Measurements from ENCODE around the gene RCBTB1.

Gene RCBTB1

DNA sequence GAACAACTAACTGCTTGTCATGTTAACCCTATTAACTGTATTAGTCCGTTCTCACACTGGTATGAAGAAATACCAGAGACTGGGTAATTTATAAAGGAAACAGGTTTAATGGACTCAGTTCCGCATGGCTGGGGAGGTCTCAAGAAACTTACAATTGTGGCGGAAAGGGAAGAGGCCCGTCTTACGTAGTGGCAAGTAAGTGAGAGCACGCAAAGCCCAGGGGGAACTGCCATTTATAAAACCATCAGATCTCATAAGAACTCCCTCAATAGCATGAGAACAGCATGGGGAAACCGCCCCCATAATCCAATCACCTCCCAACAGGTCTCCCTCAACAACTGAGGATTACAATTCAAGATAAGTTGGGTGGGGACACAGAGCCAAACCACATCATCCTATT is 54.9 kb downstream of the RCBTB1 start:
- Histone ChIP-seq H3K9ac (ENCODE audit: low read length) (no peak overlapping the region), H3K9me3 (ENCODE audit: control insufficient read depth, low read depth, low read length) (no peaks in the 10 kb centered on the region), H3K27me3 (ENCODE audit: control insufficient read depth, insufficient read depth, low read length) (no peaks in the 10 kb centered on the region), H3K4me1 (ENCODE audit: control insufficient read depth, low read depth, low read length) (no peaks in the 10 kb centered on the region), H3K36me3 (ENCODE audit: control insufficient read depth, low read depth, low read length) (peaks cover 13% of the 10 kb centered on the region), H3K4me3 (ENCODE audit: low read length) (no peak overlapping the region), H3K27ac (ENCODE audit: low read length) (no peak overlapping the region)

DNA sequence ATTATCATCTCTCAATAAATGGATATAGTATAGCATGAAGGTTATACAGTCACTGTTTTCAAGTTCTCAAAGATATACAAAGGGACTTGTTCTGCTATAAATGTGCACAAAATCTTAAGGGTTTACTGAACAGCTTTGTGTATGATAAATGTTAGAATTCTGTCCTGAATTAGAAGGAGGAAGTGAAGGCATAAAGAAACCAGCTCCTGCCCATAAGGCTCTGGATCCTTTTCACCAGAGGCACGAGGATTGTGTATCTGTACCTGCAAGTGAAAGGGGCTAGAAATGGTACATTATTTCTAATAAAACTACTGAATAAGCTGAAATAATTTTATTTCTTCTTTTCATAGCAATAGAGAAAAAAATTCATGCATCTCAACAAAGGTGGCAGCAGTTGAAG is 57.2 kb downstream of the RCBTB1 start:
- Histone ChIP-seq H3K27ac (ENCODE audit: low read length) (no peak overlapping the region), H3K36me3 (ENCODE audit: control insufficient read depth, low read depth, low read length) (peaks cover 6% of the 10 kb centered on the region), H3K27me3 (ENCODE audit: control insufficient read depth, insufficient read depth, low read length) (no peaks in the 10 kb centered on the region), H3K9ac (ENCODE audit: low read length) (no peak overlapping the region), H3K4me1 (ENCODE audit: control insufficient read depth, low read depth, low read length) (no peaks in the 10 kb centered on the region), H3K4me3 (ENCODE audit: low read length) (no peak overlapping the region), H3K9me3 (ENCODE audit: control insufficient read depth, low read depth, low read length) (no peaks in the 10 kb centered on the region)

DNA sequence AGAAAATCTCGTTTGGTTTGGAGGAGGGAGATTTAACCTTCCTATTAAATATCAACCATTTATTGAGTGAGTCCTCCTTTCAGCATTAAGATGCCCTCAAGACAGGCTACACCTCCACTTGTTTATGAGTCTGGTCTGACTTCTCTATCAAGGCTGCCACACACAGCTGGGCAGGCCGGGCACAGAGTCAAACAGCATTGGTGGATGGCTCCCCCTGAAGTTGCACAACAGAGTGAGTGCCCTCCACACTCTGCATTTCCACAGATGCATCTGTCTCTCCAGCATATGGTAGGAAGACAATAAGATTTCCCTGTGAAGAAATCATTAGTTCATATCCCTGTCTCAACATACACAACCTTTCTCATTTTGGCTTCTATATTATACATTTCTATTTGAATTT is 58.2 kb downstream of the RCBTB1 start:
- Histone ChIP-seq H3K4me3 (ENCODE audit: low read length) (no peak overlapping the region), H3K9ac (ENCODE audit: low read length) (no peak overlapping the region), H3K9me3 (ENCODE audit: control insufficient read depth, low read depth, low read length) (no peaks in the 10 kb centered on the region), H3K36me3 (ENCODE audit: control insufficient read depth, low read depth, low read length) (peaks cover 6% of the 10 kb centered on the region), H3K27me3 (ENCODE audit: control insufficient read depth, insufficient read depth, low read length) (no peaks in the 10 kb centered on the region), H3K27ac (ENCODE audit: low read length) (no peak overlapping the region), H3K4me1 (ENCODE audit: control insufficient read depth, low read depth, low read length) (no peaks in the 10 kb centered on the region)

DNA sequence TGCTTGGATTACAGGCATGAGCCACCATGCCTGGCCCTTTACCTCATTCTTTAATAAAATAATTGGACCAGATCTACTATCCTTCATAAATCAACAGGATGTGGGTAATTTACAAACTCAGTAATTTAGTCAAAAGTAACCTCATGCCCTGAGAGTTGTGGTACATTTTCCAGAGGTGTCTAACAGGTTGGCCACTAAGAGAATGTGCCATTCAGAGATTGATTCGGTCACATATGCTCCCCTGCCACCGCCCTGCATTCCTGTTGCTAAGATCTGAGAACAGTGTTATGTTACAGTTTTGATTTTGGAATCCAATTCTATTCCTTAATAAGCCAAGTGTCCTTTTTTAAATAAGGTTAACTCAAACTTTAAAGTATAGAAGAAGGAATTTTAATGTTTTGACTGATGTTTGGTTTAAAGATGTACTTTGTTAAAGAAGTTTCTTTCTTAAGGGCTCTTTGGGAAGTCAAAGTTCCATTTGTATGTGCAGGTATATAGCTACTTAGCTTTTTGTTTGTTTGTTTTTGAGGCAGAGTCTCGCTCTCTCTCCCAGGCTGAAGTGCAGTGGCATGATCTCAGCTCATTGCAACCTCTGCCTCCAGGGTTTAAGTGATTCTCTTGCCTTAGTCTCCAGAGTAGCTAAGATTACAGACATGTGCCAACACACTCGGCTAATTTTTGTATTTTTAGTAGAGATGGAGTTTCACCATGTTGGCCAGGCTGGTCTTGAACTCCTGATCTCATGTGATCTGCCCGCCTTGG is 60.4 kb downstream of the RCBTB1 start:
- H3K9ac ChIP-seq (ENCODE audit: low read length), result no peak overlapping the region
- no peak overlapping the region for H3K4me3 ChIP-seq (ENCODE audit: low read length)
- H3K4me1 ChIP-seq (ENCODE audit: control insufficient read depth, low read depth, low read length), result no peaks in the 10 kb centered on the region
- H3K9me3 ChIP-seq (ENCODE audit: control insufficient read depth, low read depth, low read length), result no peaks in the 10 kb centered on the region
- peaks cover 6% of the 10 kb centered on the region for H3K36me3 ChIP-seq (ENCODE audit: control insufficient read depth, low read depth, low read length)
- no peak overlapping the region for H3K27ac ChIP-seq (ENCODE audit: low read length)
- H3K27me3 ChIP-seq (ENCODE audit: control insufficient read depth, insufficient read depth, low read length), result no peaks in the 10 kb centered on the region

DNA sequence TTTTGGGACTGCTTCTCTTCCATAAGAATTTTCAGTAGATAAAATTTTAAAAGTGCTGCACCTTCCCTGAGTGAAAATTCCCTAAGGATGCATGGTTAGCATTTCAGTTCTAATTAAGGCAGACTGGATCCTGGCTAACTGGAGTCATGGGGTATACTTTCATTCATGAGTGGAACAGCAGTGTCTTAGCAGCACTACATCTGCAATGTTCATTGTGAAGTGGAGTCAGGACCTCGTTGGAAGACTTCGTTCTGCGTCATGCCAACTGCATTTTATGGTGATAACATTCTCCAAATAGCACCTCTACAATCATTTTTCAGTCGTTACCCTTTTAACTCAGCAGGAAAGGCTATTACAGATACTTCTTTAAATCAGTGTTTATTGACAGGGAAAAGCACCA is 64.1 kb downstream of the RCBTB1 start:
- no peak overlapping the region for H3K27ac ChIP-seq (ENCODE audit: low read length)
- no peaks in the 10 kb centered on the region for H3K9me3 ChIP-seq (ENCODE audit: control insufficient read depth, low read depth, low read length)
- H3K36me3 ChIP-seq (ENCODE audit: control insufficient read depth, low read depth, low read length), result no peaks in the 10 kb centered on the region
- H3K4me3 ChIP-seq (ENCODE audit: low read length), result no peak overlapping the region
- no peak overlapping the region for H3K9ac ChIP-seq (ENCODE audit: low read length)
- no peaks in the 10 kb centered on the region for H3K4me1 ChIP-seq (ENCODE audit: control insufficient read depth, low read depth, low read length)
- no peaks in the 10 kb centered on the region for H3K27me3 ChIP-seq (ENCODE audit: control insufficient read depth, insufficient read depth, low read length)

DNA sequence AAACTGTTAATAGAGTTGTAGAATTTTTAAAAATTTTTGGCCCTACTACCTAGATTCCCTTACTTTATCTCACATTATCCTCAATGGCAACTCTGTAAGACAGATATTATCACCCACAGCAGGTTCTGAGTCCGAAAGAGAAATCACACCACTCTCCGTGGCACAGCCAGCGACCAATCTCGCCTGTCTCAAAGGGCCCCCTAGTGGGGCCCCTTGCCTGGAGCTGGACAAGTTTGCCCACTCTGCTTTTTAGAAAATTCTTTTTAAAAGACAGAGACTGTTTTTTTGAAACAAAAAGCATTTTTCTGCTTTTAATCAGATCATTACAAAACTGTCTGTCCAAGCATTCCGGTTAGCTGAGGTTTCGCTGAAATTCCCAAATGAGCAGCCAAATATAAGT is 67.9 kb downstream of the RCBTB1 start:
- no peaks in the 10 kb centered on the region for H3K4me1 ChIP-seq (ENCODE audit: control insufficient read depth, low read depth, low read length)
- H3K36me3 ChIP-seq (ENCODE audit: control insufficient read depth, low read depth, low read length), result no peaks in the 10 kb centered on the region

DNA sequence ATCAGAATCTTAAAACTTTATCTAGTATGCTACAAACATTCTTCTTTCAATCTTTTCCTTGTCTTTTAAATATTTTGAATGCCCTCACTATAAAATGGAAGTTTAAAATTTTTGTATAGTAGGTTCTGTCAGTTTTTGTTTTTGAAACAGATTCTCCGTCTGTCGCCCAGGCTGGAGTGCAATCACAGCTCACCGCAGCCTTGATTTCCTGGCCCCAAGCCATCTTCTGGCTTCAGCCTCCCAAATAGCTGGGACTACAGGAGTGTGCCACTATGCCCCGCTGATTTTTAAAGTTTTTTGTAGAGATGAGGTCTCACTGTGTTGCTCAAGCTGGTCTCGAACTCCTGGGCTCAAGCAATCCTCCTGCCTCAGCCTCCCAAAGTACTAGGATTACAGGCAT is 68.9 kb downstream of the RCBTB1 start:
- H3K27me3 ChIP-seq (ENCODE audit: control insufficient read depth, insufficient read depth, low read length), result no peaks in the 10 kb centered on the region
- no peak overlapping the region for H3K9ac ChIP-seq (ENCODE audit: low read length)
- H3K4me1 ChIP-seq (ENCODE audit: control insufficient read depth, low read depth, low read length), result no peaks in the 10 kb centered on the region
- H3K36me3 ChIP-seq (ENCODE audit: control insufficient read depth, low read depth, low read length), result no peaks in the 10 kb centered on the region
- no peaks in the 10 kb centered on the region for H3K9me3 ChIP-seq (ENCODE audit: control insufficient read depth, low read depth, low read length)
- H3K27ac ChIP-seq (ENCODE audit: low read length), result no peak overlapping the region
- no peak overlapping the region for H3K4me3 ChIP-seq (ENCODE audit: low read length)

More for the DNA sequence above, 67.9 kb downstream of the RCBTB1 start:
- H3K27ac ChIP-seq (ENCODE audit: low read length), result no peak overlapping the region
- no peaks in the 10 kb centered on the region for H3K27me3 ChIP-seq (ENCODE audit: control insufficient read depth, insufficient read depth, low read length)
- no peak overlapping the region for H3K4me3 ChIP-seq (ENCODE audit: low read length)
- no peaks in the 10 kb centered on the region for H3K9me3 ChIP-seq (ENCODE audit: control insufficient read depth, low read depth, low read length)
- H3K9ac ChIP-seq (ENCODE audit: low read length), result no peak overlapping the region

DNA sequence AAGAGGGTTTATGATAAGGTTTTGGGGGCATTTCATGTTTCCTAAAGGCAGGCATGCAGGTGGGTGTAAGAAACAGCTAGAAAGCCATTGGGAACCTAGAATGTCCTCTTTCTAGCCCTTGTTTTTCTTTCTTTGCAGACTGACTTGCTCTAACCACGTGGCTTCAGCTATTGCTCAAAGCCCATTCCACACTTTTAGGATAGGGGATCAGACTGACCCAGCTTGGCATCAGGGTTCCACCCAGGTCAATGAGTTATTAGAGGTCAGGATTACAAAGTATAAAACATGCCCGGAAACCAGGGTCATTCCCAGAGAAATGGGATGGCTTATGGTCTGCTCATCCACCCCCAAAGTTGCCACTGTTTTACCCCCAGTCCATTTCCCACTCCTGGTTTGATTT is 72.8 kb downstream of the RCBTB1 start:
- Histone ChIP-seq H3K27me3 (ENCODE audit: control insufficient read depth, insufficient read depth, low read length) (no peaks in the 10 kb centered on the region), H3K9me3 (ENCODE audit: control insufficient read depth, low read depth, low read length) (no peaks in the 10 kb centered on the region), H3K4me1 (ENCODE audit: control insufficient read depth, low read depth, low read length) (no peaks in the 10 kb centered on the region), H3K27ac (ENCODE audit: low read length) (no peak overlapping the region), H3K9ac (ENCODE audit: low read length) (no peak overlapping the region), H3K4me3 (ENCODE audit: low read length) (no peak overlapping the region), H3K36me3 (ENCODE audit: control insufficient read depth, low read depth, low read length) (no peaks in the 10 kb centered on the region)

DNA sequence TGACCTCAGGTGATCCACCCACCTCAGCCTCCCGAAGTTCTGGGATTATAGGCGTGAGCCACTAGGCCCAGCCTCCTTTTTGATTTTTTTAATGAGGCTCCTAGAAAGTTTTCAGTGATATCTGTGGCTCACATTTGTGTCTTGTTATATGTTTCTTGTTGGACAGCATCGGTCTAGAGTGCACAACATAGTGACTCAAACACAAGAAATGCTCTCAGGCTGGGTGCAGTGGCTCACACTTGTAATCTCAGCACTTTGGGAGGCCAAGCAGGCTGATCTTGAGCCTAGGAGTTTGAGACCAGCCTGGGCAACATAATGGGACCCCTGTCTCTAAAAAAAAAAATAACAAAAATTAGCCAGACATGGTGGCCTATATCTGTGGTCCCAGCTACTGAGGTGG is 81.4 kb downstream of the RCBTB1 start:
- no peak overlapping the region for H3K27ac ChIP-seq (ENCODE audit: low read length)
- no peak overlapping the region for H3K4me3 ChIP-seq (ENCODE audit: low read length)
- no peak overlapping the region for H3K9ac ChIP-seq (ENCODE audit: low read length)
- no peaks in the 10 kb centered on the region for H3K36me3 ChIP-seq (ENCODE audit: control insufficient read depth, low read depth, low read length)
- H3K27me3 ChIP-seq (ENCODE audit: control insufficient read depth, insufficient read depth, low read length), result no peaks in the 10 kb centered on the region
- no peaks in the 10 kb centered on the region for H3K9me3 ChIP-seq (ENCODE audit: control insufficient read depth, low read depth, low read length)
- H3K4me1 ChIP-seq (ENCODE audit: control insufficient read depth, low read depth, low read length), result no peaks in the 10 kb centered on the region

DNA sequence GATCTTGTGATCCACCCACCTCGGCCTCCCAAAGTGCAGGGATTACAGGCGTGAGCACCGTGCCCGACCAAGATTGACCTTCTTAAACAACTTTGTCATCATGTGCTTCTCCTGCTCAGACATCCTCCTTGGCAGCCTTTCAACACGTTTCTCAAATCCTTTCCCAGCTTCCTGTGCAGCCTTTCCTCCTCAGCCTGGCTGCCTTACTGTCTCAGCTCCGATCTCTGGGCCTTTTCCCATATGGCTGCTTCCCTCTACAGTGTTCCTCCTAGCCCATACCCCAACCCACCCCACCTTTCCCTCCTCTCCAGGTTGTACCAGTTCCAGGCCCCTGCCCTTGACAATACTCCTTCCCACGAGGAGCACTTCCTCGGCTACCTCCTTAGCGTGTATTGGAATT is 82.4 kb downstream of the RCBTB1 start:
- no peaks in the 10 kb centered on the region for H3K36me3 ChIP-seq (ENCODE audit: control insufficient read depth, low read depth, low read length)
- H3K9me3 ChIP-seq (ENCODE audit: control insufficient read depth, low read depth, low read length), result no peaks in the 10 kb centered on the region
- H3K4me3 ChIP-seq (ENCODE audit: low read length), result no peak overlapping the region
- no peak overlapping the region for H3K27ac ChIP-seq (ENCODE audit: low read length)
- no peaks in the 10 kb centered on the region for H3K4me1 ChIP-seq (ENCODE audit: control insufficient read depth, low read depth, low read length)
- no peaks in the 10 kb centered on the region for H3K27me3 ChIP-seq (ENCODE audit: control insufficient read depth, insufficient read depth, low read length)
- H3K9ac ChIP-seq (ENCODE audit: low read length), result no peak overlapping the region

DNA sequence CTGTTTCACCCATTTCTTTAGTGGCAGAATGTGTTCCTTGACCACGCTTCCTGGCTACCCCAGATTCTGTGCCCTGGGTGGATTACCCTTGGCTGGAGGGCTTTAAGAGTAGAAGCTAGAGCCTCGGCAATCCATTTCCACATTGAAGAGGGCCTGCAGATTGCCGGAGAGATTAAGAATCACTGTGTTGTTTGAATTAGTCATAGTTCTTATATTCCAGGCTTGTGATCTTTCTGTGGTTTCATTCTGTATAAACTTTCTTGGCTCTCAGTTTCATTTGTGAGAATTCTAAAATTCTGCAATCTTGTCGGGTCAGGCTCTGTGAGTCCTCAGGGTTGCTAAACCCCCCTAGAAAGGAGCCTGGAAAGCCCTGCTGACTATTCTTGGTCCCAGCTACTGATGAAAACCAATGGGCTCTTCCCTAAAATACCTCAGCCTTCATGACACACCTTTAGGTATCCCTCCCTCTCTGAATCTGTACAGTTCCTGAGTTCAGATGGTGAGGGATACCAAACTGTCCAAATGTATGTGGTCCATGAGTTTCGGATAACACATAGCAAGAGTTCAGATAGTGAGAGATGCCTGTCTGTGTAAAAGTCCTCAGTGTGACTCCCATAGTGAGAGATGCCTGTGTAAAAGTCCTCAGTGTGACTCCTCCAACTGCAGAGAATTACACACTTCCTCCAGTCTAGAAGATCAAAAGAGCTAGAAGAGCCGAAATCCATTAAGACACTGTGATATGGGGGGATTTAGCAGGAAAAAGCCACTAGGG is 85.3 kb downstream of the RCBTB1 start:
- no peak overlapping the region for H3K27ac ChIP-seq (ENCODE audit: low read length)
- H3K4me1 ChIP-seq (ENCODE audit: control insufficient read depth, low read depth, low read length), result no peaks in the 10 kb centered on the region
- H3K36me3 ChIP-seq (ENCODE audit: control insufficient read depth, low read depth, low read length), result no peaks in the 10 kb centered on the region
- no peaks in the 10 kb centered on the region for H3K9me3 ChIP-seq (ENCODE audit: control insufficient read depth, low read depth, low read length)
- H3K27me3 ChIP-seq (ENCODE audit: control insufficient read depth, insufficient read depth, low read length), result no peaks in the 10 kb centered on the region
- H3K4me3 ChIP-seq (ENCODE audit: low read length), result no peak overlapping the region
- H3K9ac ChIP-seq (ENCODE audit: low read length), result no peak overlapping the region

DNA sequence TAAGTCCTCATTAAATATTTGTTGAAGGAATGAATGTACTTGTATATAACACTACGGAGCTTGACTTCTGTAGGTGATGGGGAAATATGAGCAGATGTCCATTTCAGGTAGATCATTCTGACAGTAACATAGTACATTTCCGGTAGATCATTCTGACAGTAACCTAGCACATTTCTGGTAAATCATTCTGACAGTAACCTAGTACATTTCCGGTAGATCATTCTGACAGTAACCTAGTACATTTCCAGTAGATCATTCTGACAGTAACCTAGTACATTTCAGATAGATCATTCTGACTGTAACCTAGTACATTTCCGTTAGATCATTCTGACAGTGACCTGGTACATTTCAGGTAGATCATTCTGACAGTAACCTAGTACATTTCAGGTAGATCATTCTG is 87.2 kb downstream of the RCBTB1 start:
- Histone ChIP-seq H3K9me3 (ENCODE audit: control insufficient read depth, low read depth, low read length) (no peaks in the 10 kb centered on the region), H3K27me3 (ENCODE audit: control insufficient read depth, insufficient read depth, low read length) (no peaks in the 10 kb centered on the region), H3K36me3 (ENCODE audit: control insufficient read depth, low read depth, low read length) (no peaks in the 10 kb centered on the region), H3K4me1 (ENCODE audit: control insufficient read depth, low read depth, low read length) (no peaks in the 10 kb centered on the region), H3K9ac (ENCODE audit: low read length) (no peak overlapping the region), H3K27ac (ENCODE audit: low read length) (no peak overlapping the region), H3K4me3 (ENCODE audit: low read length) (no peak overlapping the region)
